SKM-1 (cell line): ENCODE data around the gene HLA-DMA.

Source experiments
- DNase-seq: peaks from one replicate; lab custom pipeline; 2025; ENCODE audit not compliant: unreplicated experiment; lab: John Stamatoyannopoulos, UW

HLA-DMA gene

GRCh38 chr6:32974541-32975308 lies 21.8 kb upstream of the HLA-DMA start:
- no peak for DNase-seq

DNA sequence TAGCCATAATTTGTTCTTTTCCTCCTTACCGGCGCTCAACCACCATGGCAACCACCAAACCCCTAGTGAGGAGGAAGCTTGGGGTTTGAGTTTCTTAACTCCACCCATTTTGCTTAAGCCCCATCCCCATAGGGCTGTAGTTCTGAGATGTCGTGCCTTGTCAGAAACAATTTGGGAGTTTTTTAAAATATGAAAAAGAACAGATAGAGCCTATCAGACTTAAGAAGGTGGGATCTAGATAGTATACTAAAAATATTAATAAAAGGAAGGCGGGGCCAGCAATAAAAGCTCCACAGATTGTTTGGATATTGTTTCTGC lies 21.1 kb upstream of the HLA-DMA start:
- peak; percentile 53 for DNase-seq

DNA sequence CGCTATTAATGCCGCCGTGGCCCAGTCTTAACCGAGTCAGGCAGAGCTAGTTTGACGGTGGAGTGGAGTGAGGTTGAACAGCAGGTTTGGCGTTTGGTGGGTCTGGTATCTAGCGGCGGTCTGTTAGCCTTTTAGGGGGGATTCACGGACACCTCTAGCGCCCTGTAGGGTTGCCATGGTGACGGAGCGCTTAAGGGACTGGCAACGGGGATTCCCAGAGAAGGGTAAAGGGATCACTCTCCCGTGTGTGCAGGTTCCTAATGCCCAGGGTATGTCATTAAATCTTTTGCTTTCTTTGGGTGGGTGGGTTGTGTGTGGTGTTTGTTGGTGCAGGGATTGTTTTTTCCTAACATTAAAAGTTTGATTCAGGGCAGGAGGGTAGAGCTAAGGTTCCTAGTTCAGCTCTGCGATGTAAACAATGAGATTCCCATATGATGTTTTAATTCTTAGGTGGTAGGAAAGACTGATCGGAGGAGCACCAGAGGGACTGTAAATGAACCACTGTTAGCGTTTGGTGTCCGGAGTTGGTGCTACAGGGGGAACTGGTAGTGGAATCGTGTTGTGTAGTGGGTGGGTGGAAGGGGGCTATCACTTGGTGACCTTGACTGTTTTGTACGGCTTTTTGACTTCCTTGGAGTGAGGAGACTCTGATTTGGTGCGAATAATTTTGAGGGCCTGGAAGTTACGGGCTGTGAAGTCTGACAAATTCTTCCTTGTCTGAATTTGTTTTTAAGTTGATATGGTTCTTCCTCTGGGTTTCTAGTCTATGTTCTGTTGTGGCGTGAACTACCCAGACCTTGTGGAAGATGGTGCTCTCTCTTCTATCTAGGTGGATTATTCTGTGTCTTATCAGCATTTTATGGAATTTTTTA lies 20.5 kb upstream of the HLA-DMA start:
- no peak for DNase-seq

- DNase-seq, result peak; percentile 77
These were observed 19.7 kb upstream of the HLA-DMA start for GRCh38 chr6:32972353-32973143.

DNA sequence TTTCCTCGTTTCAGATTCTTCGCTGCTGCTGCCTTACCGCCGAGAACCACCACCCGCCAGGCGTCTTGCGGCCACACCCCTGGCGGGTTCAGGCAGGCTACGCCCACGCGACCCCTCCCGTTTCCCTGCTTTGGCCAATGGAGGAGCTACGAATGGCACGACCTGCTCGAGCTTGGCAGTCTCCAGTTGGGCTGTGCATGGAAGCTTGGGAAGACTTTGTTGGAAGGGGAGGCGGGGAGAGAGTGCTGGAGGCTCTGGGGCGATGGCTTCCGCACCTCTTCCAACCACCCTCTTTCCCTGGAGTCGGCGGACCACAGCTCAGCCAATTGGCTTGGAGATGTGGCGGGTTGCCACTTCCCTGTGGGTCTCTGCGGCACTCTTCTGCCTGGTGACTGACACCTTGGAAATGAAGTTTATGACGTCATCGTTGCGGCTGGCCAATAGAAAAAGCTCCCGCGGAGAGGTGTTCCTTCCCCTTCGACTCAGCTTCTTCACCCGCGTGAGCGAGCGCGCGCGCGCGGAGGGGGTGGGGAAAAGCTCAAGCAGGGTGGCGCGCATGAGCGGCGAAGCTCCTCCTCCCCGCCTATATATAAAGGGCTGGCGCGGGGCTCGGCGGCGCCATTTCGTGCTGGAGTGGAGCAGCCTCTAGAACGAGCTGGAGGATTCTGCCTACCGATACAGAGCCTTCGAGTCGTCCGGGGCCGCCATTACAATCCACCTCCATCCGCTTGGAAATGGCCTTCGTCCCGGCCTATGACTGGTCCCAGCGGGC lies 18.9 kb upstream of the HLA-DMA start:
- peak; percentile 94 for DNase-seq

DNA sequence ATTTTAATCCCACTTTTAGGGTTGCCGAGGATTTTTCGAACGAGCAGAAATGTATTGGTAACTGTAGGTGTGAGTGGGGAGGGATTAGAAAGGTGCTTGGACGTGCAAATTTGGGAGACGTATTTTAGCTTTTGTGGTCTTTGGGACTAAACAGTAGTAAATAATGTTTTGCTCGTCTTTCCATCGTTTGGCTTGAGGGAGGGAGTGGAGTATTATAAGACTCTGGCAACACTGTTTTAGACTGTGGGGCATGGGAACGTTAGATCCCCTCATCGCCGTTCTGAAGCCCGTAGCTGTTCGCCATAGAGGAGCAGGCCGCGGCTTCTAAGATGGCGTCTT lies 18.3 kb upstream of the HLA-DMA start:
- DNase-seq, result no peak

DNA sequence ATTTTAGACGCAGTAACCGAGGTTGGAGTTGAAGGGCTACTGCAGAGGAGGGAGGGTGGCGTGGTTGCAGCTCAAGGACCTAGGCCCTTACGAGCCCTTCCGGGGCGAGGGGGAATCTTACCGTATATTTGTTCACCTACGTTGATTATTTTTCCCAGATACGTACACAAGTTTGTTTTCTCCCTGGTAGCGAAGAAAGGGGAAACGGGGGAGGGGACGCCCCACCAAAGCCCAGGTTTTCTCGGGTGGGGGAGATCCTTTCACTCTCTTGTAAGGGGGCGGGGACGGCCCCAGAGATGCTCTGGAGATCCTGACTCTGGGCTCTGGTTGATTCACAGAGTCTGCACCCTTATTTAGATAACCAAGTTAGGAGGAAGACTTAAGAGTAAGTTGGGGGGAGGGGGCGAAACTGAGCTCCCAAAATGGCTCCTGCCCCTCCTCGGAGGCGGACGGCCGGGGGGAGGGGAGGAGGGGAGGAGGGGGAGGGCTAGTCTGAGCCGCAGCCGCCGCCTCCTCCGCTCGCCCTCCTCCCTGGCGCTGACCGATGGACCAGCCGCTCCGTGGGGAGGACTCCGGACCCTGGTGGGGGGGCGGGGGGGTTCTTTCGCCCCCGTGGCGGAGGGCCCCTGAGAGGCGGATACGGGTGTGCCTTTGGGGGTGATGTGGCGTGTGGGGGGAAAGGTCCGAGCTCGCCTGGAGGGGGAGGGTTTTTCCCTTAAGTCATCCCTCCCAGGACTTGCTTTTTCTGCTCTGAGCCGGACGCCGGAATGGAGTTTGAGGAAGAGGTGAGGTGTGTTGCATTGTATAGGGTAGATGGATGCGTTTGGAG lies 17.7 kb upstream of the HLA-DMA start:
- peak; percentile 48 for DNase-seq

- peak; percentile 85 for DNase-seq
These were observed 17.0 kb upstream of the HLA-DMA start for GRCh38 chr6:32969685-32970412.

DNA sequence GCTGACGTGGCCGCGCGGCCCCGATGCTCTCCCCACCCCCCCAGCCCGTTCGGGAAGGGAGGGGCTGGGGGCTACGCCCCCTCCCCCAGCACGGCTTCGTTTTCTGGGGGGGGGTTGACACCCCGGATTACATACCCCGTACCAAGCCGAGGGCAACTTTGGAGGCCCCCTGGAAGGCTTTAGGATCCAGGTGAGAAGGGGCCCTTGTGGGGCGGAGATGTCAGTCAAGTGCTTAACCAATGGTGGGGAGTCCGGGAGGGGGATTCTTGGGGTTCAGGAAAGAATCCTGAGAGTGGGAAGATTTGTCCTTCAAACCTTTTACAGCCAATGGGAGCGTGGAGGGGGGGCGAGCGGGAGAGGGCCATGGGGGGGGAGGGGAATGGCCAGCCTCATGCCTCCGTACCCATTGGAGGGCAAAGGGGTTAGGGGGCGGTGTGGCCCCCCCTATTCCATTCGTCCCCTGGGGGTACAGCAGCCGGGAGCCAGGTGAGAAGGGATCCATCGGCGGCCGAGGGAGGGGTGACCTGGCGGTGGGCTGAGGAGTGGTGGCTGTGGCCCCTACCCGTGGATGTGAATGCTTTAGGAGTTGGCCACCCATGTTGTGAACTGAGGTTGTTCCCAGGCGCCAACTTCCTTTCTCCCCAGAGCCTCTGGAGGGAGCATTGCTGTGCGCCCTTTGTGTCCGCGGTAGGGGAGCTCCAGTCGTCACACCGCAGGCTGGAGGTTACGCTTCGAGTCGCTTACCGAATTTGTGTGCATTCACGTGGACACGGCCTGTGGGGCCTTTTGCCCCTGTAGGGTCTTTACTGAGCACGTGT lies 16.2 kb upstream of the HLA-DMA start:
- no peak for DNase-seq

DNA sequence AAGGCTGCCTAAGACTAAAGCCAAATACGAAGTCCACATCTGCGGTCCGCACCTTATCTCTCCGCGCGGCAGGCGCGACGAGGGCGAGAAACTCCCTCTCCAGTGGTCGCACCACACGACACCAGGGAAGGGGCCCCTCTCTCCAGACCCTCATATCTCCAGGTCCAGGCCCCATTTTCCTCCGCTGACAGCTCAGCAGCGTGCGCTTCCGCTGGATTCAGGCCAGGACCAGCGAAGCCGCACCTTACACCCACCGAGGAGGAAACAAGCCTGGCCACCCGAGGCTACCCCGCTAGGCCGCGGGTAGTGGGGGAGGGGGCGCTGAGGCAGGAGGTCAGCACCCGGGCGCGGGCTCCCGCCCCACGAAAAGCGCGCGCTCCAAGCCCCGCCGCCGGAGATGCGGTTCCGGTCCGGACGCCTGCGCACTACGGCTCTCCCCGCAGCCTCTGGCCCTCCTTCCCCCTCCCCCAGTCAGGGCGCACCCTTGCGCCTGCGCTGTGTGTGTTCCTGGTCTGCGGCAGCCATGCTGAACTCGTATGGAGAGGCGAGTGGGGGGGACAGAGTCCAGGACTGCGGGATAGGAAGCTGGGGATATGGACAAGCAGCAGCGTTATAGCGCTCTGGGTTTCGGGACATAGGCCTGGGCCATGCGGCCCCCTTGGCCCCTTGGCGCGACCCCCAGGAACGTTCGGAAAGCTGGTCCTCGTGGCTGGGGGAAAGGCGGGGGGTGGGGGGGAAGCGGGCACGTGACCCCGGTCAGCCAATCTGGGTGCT lies 15.4 kb upstream of the HLA-DMA start, which contains the start of gene BRD2:
Gene BRD2 (plus strand): TSS at position 502 of the 774 bp plus-strand sequence. CDS start 4,305 bp downstream, outside the sequence.
- DNase-seq, result peak; percentile 83

DNA sequence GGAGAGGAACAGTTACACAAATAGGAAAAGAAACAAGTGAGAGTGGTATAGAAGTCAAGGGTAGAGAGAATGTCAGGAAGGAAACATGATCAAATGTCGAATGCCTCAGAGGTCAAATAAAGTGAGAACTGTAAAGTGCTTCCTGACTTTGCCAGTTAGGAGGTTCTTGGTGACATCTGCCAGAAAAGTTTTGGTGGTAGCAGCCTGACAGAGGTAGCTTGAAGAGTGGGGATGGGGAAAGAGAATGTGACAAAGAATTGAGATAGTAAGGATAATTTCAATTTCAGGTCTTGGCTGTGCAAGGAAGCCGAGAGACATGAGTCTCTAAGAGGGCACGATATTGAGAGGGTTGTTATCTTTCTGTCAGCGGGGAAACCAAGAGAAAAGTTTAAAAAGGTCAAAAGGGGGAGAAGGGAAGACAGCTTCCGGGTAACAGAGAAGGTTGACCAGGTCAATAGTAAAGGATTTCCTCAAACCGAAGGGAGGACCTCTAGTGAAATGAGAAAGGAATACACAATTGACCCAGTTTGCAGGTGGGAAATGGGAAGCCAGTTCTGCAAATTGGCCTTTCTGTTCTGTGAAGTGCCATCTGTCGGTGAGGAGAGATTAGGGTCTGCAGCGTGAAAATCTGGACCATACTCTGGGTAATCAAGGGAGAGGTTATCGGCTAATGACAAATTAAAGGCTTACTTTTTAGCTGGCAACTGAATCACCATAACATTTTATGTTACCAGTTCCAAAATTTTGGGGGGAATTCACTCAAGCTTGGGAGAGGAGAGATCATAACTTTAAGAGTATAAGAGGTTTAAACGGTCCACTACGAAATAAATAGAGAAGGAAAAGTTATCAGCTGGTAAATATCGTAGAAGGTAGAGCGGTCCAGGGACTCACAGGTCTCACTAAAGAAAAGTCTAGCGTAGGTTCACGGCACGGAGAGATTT lies 14.5 kb upstream of the HLA-DMA start:
- DNase-seq, result peak; percentile 48

GRCh38 chr6:32964776-32965175 lies 11.9 kb upstream of the HLA-DMA start:
- DNase-seq, result no peak

GRCh38 chr6:32963866-32964265 lies 11.0 kb upstream of the HLA-DMA start:
- DNase-seq, result no peak

DNA sequence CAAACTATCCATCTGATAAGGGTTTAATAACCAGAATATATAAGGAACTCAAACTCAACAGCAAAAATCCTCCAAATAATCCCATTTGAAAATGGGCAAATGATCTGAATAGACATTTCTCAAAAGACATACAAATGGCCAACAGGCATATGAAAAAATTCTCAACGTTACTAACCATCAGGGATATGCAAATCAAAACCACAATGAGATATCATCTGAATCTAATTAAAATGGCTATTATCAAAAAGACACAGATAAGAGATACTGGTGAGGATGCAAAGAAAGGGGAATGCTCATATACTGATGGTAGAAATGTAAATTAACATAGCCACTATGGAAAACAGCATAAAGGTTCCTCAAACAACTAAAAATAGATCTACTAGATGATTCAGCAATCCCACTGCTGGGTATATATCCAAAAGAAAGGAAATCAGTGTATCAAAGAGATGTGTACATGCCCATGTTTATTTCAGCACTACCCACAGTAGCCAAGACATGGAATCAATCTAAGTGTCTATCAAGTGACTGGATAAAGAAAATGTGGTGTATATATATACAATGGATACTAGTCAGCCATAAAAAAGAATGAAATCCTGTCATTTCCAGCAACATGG lies 9.4 kb upstream of the HLA-DMA start:
- no peak for DNase-seq

DNA sequence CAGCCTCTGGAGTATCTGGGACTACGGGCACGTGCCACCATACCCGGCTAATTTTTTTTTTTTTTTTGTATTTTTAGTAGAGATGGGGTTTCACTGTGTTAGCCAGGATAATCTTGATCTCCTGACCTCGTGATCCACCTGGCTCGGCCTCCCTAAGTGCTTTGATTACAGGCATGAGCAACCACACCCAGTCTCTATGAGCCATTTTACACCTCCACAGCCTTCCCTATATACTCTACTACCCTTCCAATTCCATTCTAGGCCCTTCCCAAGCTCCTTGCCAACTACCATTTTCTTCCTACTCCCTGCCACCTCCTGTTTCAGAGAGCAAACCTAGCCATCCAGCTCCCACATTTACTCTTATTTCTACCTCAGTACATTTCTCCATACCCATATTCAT lies 7.7 kb upstream of the HLA-DMA start:
- no peak for DNase-seq

GRCh38 chr6:32956176-32956575 lies 3.3 kb upstream of the HLA-DMA start:
- DNase-seq, result no peak
